ENCODE data around the gene PCNP.
"Not testable (repeated sequence)": the region's sequence is repeated elsewhere in the genome, so short reads cannot be mapped to it uniquely, and the experiment has no call there.

Gene PCNP

DNA sequence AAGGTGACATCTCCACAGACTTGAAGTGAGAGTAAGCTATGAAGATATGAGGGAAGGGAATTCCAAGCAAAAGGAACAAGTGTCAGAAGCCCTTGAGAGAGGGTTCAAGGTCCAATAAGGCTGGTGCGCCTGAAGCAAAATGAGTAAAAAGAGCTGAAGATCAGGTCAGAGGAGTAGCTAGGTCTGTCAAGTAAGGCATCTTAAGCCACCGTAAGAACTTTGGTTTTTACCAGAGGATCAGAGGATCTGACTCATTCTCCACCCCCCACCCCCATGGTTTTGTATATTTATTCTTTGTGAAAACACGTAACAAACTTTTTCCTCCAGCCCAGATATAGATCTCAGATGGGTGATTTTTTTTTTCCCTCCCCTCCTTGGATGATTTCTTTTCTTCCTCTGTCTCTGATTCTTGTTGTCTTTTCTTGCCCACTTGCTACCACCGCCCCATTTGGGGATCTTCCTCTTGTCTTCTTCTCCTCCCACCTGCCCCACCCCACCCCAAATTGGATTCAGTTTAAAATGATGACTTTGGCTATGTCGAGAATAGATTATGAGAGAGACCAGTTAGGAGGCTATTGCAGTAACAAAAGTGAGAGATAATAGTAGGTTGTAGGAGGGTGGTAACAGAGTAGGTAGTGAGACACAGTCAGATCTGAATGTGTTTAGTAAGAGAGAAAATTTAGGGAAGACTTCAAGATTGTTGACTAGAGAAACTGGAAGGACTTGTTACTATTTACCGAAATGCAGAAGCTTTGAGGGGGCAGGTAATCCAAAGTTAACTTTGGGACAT lies 6.3 kb upstream of the PCNP start:
- no peak for DNase-seq

DNA sequence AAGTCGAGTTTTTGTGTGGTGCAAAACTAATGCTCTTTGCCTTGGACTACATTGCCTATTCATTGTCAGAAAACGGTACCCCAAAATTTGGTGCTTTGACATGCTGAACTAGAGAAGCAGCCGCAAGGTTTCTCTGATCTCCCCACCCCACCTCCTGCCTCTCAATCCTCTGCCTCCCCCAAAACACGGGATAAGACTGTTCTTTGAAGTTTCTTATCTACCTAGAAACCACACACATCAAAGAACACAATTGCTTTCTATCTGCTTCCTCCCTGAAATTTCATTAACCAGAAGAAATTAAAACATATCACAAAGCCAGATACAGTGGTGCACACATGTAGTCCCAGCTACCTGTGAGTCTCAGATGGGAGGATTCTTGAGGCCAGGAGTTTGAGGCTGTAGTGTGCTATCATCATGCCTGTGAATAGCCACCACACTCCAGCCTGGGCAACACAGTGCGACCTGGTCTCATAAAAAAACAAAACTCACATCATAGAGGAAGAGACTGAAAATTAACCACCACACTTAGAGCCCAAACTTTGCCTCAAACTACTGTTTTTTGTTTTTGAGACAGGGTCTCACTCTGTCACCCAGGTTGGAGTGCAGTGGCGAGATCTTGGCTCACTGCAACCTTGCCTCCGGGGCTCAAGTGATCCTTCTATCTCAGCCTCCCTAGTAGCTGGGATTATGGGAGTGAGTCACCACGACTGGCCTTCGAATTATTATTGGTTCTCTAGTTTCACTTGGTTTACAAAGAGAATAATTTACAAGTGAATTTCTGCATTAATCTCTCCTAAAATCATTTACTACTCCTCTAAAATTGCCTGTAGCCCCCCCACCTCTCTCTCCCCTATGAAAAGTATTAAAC lies 2.7 kb upstream of the PCNP start:
- DNase-seq = no peak

DNA sequence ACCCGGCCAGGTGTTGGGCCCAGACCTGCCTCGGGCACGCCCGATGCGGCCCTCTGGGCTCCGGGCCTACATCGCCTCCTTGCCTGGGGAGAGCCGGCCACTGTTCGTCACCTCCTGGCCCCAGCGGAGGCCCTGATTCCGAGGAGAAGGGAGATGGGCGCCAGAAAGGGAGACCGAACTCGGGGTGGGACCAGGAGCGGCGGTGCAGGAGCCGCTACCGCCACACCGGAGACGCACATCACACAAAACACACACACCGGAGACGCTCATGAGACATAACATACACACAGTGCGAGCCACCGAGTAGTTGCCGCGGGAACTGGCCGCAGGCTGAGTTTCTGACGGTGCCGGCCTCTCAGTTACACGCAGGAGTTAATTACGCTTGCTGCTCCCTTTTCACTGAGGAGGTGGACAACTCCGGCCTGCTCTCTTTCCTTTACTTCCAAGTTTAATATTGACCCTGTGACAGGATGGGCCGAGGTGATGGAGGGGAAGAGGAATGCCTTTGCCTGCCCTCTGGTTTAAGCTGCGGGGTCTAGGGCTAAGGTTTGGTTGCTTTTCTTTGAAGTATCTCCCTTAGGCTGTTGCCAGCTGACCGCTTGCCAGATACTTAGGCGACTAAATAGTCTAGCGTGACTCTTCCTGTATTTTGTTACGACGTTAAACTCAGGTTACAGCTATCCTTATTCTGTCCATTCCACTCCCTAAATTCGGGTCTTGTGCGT lies 570 bp downstream of the PCNP start:
- peak; percentile 67 for DNase-seq

DNA sequence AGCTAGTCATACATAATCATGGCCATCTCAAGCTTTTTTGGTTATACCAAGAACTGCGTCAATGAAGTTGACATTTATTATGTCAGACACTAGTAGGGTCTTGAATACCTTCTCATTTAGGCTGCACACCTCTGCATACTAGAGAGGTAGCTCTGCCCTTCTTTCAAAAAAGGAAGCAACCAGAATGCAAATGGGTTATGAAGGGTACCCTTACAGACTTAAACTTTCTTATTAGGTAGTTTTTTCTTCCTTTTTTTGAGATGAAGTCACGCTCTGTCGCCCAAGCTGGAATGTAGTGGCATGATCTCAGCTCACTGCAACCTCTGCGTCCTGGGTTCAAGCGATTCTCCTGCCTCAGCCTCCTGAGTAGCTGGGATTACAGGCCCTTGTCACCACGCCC lies 3.3 kb downstream of the PCNP start:
- DNase-seq = no peak

DNA sequence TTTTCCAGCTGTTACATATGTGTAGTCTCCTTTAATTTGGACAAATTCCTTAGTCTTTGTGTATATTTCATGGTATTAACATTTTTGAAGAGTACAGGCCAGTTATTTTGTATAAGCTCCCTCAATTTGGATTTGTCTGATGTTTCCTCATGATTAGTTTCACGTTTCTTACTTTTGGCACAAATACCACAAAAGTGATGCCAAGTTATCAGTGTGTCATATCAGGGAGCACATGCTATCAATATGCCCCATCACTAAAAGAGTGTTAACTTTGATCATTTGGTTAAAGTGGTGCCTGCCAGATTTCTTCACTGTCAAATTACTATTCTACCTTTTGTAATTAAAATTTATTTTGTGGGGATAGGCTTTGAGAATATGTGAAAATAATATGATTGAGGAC lies 14.6 kb downstream of the PCNP start:
- DNase-seq = no peak

DNA sequence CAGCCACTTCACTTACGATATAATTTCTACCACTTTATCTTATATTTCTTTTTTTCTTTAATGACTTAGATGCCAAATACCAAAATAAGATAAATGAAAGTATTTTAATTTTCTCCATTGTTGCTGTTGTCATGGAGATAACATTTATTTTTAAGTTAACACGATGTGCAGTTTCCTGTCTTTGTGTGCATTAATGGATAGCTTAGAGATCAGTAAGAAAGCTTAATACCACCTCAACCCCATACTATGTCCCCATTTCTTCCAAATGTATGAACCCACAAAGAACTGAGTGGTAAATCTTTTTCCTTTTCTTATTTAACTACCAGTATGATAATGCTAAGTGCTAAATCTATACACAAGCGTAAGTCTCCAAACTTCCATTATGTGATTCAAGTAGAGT lies 17.1 kb downstream of the PCNP start:
- DNase-seq = no peak

DNA sequence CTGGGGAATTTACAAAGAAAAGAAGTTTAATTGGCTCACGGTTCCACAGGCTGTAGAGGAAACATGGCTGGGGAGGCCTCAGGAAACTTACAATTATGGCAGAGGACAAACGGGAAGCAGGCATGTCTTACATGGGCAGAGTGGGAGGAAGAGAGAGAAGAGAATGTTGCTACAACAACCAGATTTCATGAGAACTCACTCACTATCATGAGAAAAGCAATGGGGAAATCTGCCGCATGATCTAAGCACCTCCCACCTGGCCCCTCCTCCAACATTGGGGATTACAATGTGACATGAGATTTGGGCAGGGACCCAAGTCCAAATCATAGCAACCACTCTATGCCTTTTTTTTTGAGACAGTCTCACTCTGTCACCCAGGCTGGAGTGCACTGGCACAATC lies 28.8 kb downstream of the PCNP start:
- DNase-seq = no peak

DNA sequence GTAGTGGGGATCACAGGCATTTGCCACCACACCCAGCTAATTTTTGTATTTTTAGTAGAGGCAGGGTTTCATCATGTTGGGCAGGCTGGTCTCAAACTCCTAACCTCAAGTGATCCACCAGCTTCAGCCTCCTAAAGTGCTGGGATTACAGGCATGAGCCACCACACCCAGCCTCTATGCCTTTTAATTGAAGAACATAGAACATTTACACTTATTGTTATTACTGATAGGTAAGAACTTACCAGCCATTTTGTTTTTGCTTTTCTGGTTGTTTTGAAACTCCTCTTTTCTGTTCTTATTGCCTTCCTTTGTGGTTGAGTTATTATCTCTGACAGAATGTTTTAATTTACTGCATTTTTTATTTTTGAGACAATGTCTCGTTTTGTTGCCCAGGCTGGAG lies 29.2 kb downstream of the PCNP start:
- no peak for DNase-seq

DNA sequence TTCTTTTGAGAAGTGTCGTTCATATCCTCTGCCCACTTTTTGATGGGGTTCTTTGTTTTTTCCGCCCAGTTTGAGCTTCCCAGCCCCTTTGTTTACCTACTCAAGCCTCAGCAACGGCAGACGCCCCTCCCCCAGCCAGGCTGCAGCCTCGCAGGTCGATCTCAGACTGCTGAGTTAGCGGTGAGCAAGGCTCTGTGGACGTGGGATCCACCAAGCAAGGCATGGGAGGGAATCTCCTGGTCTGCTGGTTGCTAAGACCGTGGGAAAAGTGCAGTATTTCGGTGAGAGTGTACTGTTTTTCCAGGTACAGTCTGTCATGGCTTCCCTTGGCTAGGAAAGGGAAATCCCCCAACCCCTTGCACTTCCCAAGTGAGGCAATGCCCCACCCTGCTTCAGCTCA lies 31.4 kb downstream of the PCNP start:
- DNase-seq = not testable (repeated sequence)

DNA sequence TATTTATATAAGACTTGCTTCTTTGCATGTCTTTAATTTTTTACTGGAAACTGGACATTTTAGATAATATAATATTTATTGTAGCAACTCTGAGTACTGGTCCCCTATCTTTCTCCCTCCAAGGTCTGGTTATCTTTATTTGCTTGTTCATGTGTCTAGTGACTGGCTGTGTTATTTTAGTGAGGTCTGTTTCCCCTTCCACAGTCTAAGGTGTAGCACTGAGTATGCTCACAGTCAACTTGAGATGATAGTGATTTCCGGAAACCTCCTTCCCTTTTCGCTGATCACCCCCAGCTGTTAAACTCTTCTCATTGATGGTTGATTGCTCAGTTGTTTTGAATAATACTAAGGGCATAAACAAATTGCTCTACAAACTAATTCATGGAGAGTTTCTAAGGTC lies 37.0 kb downstream of the PCNP start:
- DNase-seq = no peak

DNA sequence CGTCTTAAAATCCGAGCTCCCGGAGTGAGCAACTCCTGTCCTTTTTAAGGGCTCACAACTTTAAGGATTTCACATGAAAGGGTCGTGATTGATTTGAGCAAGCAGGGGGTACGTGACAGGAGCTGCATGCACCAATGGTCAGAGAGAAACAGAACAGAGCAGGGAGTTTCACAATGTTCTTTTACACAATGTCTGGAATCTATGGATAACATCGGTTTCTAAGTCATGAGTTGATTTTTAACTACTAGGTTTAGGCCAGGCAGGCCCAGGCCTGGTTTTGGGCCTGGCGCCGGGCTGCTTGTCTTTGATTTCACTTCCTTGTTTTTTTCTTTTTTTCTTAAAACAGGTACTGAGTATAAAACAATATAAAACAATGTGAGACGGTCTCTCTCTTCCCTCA lies 39.0 kb downstream of the PCNP start:
- not testable (repeated sequence) for DNase-seq

DNA sequence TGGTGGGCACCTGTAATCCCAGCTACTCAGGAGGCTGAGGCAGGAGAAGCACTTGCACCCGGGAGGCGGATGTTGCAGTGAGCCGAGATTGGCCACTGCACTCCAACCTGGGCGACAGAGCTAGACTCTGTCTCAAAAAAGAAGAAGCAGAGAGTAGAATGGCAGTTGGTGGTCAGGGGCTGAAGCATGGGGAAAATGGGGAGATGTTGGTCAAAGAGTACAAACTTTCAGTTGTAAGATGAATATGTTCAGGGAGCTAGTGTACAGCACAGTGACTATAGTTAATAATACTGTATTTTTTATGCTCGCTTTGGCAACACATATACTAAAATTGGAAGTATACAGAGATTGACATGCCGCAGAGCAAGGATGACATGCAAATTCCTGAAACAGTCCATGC lies 41.5 kb downstream of the PCNP start:
- DNase-seq = no peak

DNA sequence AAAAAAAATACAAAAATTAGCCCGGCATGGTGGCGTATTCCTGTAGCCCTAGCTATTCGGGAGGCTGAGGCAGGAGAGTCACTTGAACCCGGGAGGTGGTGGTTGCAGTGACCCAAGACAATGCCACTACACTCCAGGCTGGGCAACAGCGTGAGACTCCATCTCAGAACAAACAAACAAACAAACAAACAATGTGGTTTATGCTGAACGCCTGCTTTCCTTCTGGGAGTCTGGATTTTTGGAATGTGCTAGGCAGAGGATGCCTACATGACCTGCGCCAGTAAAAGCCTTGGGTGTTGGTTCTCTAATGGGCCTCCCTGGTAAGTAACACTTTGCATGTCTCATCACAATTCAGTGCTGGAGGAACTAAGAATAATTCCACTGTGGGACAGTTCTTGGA lies 43.5 kb downstream of the PCNP start:
- DNase-seq = no peak

DNA sequence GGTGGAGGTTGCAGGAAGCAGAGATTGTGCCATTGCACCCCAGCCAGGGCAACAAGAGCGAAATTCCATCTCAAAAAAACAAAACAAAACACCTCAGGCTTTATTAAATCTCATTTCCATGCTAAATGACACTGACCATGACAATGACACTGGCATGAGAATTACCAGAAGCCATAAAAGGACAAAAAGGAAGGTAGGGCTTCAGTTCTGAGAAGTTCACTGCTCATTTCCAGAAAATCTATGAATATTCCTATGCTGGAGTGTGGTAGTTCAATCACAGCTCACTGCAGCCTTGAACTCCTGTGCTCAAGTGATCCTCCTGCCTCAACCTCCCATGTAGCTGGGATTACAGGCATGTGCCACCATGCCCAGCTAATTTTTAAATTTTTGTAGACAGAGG lies 44.7 kb downstream of the PCNP start:
- DNase-seq = no peak

DNA sequence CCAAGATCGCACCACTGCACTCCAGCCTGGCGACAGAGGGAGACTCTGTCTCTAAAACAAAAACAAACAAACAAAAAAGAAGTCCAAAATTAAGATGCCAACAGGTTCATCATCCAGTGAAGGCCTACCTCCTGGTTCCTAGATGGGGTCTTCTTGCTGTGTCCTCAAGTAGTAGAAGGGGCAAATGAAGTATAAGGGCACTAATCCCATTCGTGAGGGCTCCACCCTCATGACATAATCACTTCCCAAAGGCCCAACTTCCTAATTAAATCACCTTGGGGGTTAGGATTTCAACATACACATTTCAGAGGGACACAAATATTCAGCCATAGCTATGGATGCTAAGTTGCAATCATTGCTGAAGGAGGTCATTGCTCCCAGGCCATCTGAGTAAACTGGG lies 45.8 kb downstream of the PCNP start:
- no peak for DNase-seq

DNA sequence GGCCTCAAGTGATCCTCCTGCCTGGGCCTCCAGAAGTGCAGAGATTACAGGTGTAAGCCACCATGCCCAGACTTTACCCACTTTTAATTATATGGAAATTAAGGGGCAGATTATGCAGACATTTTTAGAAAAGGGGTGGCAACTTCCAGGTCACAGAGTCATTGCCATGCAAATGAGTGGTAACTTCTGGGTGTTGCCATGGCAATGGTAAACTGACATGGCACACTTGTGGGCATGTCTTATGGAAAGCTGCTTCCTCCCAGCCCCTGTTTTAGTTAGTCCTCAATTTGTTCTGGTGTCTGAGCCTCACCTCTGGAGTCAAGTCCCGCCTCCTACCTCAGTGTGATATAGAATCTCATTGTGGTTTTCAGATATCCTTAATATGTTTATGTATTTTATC lies 49.7 kb downstream of the PCNP start:
- DNase-seq = no peak

DNA sequence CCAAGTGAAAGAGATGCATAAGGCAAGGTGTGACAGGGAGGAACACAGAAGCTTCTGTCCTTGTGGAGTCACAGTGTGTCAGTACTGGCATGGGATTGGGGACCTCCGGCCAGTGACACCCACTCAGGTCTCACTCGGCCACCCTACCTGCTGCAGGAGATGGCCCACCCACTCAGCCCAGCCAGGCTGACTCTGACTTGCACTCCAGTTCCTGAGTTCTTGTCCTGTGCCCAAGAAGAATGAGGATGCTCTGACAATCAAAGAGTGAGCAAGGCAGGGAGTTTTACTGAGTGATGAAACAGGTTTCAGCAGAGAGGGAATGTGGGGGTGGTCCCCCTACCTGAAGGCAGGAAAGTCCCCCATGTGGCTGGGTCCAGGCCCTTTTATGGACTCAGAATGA lies 50.9 kb downstream of the PCNP start:
- DNase-seq = no peak

DNA sequence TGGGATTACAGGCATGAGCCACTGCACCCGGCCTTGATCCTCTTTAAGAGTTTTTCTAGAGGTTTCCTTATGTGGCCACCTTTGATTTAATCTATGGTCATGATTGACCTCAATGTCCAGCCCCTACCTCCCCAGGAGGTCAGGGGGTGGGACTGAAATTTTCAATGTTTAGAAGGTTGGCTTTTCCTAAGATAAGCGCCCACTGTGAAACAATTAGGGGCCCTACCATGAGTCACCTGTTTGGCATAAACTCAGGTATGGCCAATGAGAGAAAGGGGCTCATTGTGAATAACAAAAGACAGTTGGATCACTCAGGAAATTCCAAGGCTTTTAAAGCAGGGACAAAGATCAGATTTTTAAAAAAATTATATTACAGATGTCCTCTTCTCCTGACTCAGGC lies 51.9 kb downstream of the PCNP start:
- no peak for DNase-seq

DNA sequence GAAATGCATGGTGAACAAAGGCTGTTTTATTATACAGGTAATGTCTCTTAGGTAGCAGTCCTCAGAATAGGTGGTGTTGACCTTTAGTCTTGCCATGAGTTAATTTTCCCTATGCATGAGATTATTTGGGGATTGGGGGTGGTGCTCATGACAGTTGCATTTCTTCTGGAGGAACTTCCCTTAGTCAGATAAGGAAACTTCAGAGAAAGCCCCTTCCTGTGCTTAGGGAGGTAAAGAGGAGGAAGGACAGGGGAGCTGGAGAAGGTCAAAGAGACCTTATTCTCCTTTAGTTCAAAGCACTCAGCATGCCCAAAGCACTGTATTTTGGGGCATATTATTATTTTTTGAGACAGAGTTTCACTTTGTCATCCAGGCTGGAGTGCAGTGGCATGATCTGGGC lies 55.2 kb downstream of the PCNP start:
- DNase-seq = no peak

DNA sequence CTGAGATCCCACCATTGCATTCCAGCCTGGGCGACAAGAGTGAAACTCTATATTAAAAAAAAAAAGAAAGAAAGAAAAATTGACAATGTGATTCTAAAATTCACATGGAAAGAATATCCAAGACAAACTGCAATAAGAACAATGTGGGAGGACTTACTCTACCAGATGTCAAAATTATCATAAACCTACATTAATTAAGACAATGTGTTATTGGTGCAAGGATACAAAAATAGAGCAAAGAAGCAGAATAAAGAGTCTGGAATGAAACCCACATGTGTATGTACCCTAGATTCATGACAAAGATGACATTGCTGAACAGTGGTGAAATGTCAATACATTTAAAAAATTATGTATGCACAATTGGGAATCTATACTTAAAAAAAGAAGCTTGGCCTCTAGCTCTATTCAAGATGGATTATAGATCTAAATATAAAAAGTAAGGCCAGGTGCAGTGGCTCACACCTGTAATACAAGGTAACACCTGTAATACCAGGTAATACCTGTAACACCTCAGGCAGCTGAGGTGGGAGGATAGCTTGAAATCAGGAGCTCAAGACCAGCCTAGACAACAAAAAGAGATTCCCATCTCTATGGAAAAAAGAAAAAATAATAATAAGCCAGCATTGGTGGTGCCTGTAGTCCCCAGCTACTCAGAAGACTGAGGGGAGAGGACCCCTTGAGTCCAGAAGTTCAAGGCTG lies 57.3 kb downstream of the PCNP start:
- DNase-seq = no peak

DNA sequence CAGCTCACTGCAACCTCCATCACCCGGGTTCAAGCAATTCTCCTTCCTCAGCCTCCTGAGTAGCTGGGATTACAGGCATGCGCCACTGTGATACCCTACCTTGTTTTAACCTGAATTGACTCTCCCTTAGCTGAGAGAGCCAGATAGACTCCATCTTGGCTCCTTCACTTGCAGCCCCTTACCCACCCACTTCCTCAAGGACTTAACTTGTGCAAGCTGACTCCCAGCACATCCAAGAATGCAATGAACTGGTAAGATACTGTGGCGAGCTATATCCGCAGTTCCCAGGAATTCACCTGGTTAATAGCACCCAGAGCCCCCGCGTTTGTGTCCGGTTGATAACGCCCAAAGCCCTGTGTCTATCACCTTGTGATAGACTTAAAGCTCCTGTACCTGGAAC lies 58.0 kb downstream of the PCNP start:
- not testable (repeated sequence) for DNase-seq

DNA sequence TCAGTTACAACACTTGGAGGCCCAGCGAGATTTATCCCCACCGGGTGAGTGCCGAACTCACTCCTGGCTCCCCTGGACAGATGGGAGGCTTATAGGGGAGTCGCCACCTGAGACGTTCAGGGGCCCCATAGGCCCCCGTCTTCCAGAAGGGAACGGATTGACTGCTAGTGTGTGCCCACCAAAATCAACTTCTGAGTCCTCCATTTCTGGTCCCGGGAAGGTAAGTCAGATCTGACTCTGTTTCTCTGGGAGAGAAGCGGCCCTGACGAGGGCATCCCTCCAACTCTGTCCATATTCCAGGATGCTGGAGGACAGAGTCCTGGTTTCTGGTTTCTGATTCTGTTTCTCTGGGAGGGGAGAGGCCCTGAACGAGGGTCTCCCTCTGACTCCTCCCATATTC lies 58.6 kb downstream of the PCNP start:
- no peak for DNase-seq

DNA sequence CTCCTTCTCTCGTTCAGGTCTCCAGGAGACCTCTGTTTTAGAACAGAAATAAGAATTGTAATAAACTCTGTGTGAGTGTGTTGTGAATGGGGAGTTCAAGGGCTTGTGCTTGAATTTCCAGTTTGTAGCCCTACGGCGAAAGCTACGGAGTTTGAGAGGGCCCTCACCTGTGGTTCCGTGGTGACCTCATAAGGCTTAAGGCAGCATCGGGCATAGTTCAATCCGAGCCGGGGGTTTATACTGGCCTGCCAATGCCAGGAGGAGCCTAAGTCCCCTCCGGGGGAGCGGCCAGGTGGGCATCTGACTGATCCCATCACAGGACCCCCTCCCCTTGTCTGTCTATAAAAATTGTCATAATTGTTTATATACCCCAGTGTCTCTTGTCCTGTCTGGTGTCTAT lies 59.2 kb downstream of the PCNP start:
- DNase-seq = no peak

All from left hindlimb (tissue), 1 donor.